Transverse colon (tissue), 3 donors: ENCODE measurements around the gene LRP1B.

ENCODE experiments used
- POLR2A ChIP-seq: fragments of 450-650 bp; IDR thresholded peaks from one replicate; pipeline ENCODE4 v1.6.1; 2016; ENCODE audit warnings: antibody characterized with exemption, mild to moderate bottlenecking, moderate library complexity
- TF ChIP-seq, protein P1 (sequence below), 5 experiments: fragments of 200-600 bp in 3 of 5; fragments of 450-650 bp in 2 of 5; sonication (generic) in 3 of 5; IDR thresholded peaks; 1 replicate in 2 of 5; 2 replicates in 3 of 5; pipeline ENCODE4 v1.5.1; 2016 to 2017; ENCODE audit warnings: antibody characterized with exemption in 5 of 5, inconsistent platforms in 3 of 5, mild to moderate bottlenecking in 2 of 5, moderate library complexity in 1 of 5

GRCh38 chr2:140600116-140600515 is 1530.7 kb downstream of the LRP1B start:
- no peak for TF ChIP-seq POLR2A
- TF ChIP-seq, protein P1, sequence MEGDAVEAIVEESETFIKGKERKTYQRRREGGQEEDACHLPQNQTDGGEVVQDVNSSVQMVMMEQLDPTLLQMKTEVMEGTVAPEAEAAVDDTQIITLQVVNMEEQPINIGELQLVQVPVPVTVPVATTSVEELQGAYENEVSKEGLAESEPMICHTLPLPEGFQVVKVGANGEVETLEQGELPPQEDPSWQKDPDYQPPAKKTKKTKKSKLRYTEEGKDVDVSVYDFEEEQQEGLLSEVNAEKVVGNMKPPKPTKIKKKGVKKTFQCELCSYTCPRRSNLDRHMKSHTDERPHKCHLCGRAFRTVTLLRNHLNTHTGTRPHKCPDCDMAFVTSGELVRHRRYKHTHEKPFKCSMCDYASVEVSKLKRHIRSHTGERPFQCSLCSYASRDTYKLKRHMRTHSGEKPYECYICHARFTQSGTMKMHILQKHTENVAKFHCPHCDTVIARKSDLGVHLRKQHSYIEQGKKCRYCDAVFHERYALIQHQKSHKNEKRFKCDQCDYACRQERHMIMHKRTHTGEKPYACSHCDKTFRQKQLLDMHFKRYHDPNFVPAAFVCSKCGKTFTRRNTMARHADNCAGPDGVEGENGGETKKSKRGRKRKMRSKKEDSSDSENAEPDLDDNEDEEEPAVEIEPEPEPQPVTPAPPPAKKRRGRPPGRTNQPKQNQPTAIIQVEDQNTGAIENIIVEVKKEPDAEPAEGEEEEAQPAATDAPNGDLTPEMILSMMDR (IDR thresholded peaks at IDR 0.05): no peak
